Panc1 (cell line): ENCODE measurements around the gene METTL23.

ENCODE experiments used
- POLR2AphosphoS5 ChIP-seq: IDR thresholded peaks from 2 replicates; pipeline ENCODE4 v1.6.1; 2012; ENCODE audit warnings: mild to moderate bottlenecking, low read depth, low read length, moderate library complexity
- SIN3A ChIP-seq: IDR thresholded peaks from 2 replicates; pipeline ENCODE4 v1.6.1; 2012; ENCODE audit warnings: low read depth, mild to moderate bottlenecking, low read length, moderate library complexity, borderline replicate concordance; ENCODE audit not compliant: insufficient read depth
- TCF7L2 ChIP-seq: IDR thresholded peaks from 2 replicates; pipeline ENCODE4 v1.6.1; 2011; ENCODE audit warnings: mild to moderate bottlenecking, low read depth, low read length, inconsistent platforms
- TF ChIP-seq, protein P1 (sequence below): fragments of 450-650 bp; IDR thresholded peaks from 2 replicates; pipeline ENCODE4 v1.5.1; 2017; ENCODE audit warnings: mild to moderate bottlenecking

DNA sequence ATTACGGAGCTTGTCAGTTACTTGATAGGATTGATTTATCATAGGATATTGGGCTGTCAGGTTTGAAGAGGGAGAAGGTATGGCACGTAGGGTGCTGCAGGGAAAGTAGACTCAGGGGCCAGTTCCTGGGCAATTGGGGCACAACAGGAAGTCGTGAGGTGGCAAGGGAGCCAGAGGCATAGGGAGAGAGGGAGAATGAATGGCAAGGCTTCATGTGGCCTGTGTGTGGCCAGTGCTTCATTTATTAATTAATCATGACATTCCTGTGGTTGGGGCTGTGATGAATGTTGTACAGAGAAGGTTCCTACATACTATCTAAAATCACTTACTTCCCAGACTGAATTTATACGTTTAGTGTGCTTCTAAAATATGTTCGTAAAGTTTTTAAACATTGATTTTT, 30.6 kb downstream of the METTL23 start:
- TF ChIP-seq, protein P1, sequence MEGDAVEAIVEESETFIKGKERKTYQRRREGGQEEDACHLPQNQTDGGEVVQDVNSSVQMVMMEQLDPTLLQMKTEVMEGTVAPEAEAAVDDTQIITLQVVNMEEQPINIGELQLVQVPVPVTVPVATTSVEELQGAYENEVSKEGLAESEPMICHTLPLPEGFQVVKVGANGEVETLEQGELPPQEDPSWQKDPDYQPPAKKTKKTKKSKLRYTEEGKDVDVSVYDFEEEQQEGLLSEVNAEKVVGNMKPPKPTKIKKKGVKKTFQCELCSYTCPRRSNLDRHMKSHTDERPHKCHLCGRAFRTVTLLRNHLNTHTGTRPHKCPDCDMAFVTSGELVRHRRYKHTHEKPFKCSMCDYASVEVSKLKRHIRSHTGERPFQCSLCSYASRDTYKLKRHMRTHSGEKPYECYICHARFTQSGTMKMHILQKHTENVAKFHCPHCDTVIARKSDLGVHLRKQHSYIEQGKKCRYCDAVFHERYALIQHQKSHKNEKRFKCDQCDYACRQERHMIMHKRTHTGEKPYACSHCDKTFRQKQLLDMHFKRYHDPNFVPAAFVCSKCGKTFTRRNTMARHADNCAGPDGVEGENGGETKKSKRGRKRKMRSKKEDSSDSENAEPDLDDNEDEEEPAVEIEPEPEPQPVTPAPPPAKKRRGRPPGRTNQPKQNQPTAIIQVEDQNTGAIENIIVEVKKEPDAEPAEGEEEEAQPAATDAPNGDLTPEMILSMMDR: no peak
- TF ChIP-seq POLR2AphosphoS5 (no peak), TCF7L2 (no peak), SIN3A (no peak)
